NCI-H146 (cell line): Measurements from ENCODE around the gene CHIA.

ENCODE experiments used
- DNase-seq: peaks from one replicate; lab custom pipeline; 2025; lab: John Stamatoyannopoulos, UW

The CHIA gene

GRCh38 chr1:111366256-111366655 lies 75.6 kb downstream of the CHIA start:
- no peak for DNase-seq

GRCh38 chr1:111369177-111369576 lies 78.5 kb downstream of the CHIA start:
- DNase-seq, result no peak

GRCh38 chr1:111369645-111370044 lies 79.0 kb downstream of the CHIA start:
- no peak for DNase-seq
